SKM-1 treated with dmso at 0.1 percent for 144 hours (cell line): ENCODE results near the gene INSYN1.
"Not testable (repeated sequence)": the region's sequence is repeated elsewhere in the genome, so short reads cannot be mapped to it uniquely, and the experiment has no call there.

Experiments used
- DNase-seq: peaks from one replicate; lab custom pipeline; 2025; ENCODE audit not compliant: unreplicated experiment; lab: John Stamatoyannopoulos, UW

INSYN1 gene

GRCh38 chr15:73749971-73750370 is 3.2 kb downstream of the INSYN1 start:
- DNase-seq, result no peak

GRCh38 chr15:73749533-73749932 is 3.6 kb downstream of the INSYN1 start:
- no peak for DNase-seq

DNA sequence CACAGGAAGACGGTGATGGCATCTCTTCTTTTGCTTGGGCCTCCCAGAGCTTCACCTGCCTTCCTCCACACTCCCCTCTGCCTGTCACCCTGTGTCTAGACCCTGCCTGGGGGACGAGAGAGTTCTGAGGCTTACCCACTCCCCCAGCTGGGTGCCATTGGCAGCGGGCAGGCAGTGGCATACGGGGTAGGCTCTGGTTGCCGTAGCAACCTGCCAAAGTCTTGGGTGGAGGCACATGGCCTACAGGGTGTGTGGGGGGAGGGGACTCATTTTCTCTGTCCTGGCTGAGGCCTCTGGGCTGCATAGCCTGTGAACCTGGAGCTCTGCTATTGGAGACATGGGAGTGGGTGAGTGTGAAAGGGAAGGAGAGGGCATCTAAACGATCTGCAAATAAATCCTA is 4.4 kb downstream of the INSYN1 start:
- DNase-seq, result no peak

DNA sequence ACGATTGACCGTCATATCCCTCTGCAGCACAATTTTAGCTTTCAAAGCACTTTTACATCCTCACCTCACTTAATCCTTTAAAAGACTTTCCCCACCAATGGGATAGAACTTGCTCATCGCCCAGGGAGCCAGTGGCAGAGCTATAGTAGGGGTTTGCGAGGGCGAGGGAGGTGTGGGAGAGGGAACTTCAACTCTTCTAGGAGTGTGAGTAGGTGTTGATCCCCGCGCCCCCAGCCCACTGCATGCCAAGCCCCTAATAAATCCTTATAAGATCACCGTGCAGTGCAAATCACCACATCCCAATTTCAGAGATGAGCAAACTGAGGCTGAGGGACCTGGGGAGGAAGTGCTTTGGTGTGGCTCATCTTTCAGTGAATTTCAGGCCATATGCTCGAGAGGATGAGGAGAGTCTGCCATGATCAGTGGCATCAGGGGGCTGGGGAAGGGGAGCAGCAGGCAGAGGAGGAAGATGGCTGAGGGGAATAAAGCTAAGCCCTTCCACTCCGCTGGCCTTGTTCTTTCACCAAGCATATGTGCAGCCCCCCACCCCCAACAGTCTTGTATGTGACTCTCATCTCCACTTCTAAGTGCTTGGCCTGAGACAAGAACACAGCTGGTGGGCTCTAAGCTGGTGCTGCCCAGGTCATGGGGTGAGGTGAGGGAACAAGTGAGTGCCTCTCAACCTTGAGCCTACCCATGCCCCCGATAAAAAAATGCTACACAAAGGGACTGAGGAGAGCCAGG is 5.1 kb downstream of the INSYN1 start:
- DNase-seq, result no peak

DNA sequence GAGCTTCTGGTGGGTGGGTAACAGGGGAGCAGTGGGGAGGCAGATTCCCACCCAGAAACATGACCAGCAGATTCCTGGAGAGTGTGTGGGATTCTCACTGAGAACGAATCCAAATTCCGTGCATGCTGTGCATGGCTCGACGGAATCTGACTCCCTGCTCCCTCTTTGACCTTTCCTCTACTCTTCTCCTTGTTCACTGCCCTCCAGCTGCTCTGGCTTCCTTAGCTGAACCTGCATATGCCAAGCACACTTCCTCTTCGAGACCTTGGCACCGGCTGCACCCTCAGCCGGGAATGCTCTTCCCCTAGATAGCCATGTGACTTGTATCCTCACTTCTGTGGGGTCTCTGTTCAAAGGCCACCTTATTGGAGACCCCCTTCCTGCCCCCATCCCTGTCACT is 6.3 kb downstream of the INSYN1 start:
- DNase-seq, result no peak

DNA sequence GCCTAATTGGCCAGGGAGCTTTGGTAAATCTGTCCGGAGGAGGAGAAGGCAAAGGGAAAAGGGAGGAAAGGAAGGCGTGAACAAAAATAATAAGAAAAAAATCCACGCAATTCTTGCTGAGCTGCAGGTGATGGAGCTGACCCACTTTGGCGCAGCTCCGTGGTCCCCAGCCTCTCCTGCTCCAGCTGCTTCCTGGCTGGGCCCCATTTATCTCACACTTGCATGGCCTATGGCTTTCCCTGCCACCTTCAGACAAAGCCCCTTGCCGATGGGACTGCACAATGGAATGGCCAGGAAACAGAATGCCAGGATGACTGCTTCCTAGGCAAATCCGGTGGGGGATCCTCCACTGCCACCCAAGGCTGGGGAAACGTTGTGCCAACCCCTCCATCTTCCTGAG is 6.9 kb downstream of the INSYN1 start:
- no peak for DNase-seq

- DNase-seq, result no peak
These were observed 8.1 kb downstream of the INSYN1 start for GRCh38 chr15:73745073-73745472.

DNA sequence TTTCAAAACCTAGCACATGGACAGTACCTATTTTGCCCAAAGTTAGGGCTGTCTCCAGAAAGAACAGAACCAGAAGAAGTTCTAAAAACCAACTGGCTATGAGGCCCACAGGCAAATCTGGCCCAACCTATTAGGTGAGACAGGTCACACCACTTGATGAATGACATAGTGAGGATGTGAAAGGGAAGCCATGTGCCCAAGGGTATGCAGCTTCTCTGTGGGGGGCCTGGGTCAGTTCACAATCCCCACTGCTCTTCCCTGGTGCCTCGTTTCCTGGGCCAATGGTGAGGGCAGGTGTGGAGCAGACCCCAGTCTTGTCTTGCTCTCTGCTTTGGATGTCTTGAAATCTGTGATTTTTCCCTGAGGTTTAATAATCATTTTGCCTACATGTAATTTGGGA is 8.9 kb downstream of the INSYN1 start:
- DNase-seq, result no peak

DNA sequence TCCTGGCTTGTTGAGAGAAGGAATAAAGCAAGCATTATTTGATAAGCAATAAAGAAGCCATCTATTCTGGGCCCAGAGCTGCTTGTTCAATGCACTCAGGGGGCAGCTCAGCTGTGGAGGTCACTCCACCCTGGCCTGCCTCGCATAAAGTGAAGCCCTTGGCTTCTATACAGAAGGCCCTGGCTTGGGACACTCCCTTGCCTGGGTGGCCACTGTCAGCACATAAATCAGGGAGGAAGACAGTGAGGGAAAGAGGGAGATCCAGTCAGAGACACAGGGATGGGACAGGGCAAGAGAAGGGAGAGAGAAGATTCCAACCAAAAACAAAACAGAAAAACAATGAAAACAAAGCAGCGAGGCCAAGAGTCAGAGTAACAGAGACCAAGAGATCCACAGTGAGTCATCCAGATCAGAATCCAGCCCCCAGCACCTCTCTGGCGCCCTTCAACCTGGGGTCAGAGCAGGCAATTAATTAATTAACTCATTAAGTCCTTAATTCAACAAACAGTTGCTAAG is 11.8 kb downstream of the INSYN1 start:
- DNase-seq, result no peak

- no peak for DNase-seq
These were observed 12.8 kb downstream of the INSYN1 start for GRCh38 chr15:73740152-73741048.

DNA sequence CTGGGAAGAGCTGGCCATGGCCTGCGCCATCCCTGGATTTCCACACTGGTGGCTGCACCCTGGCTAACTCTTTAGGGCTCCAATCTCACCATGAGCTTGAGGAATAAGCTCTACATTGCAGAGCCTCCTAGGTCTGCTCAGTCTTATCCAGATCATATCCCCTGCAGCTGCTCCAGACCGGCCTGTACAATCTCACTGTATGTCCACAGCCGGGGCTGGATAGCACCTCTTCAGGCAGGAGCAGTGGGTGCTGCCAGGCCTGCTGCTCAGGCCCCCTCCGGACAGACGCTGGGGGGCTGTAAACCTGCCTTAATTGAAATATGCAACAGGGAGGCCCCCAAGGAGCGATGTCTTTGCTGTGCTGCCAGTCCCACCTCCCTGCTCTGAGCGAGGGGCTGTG is 15.6 kb downstream of the INSYN1 start:
- no peak for DNase-seq

DNA sequence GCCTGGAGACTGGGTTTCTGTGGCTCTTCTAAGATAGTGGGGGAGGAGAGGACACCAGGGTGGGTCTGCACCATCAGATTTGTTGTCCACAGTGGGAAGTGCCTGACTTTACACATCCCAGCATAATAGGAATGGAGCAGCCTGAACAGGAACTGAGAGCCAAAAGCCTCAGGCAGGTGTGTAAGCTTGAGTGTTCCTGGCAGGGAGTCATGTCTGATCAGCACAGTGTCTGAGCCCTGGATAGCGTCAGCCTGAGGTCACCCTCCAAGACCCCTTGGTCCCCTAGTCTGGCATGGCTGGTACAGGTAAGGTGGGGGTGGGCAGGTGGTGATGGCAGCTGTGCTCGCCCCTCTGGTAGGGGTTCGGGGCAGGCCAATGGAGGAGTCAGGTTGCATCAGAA is 20.2 kb downstream of the INSYN1 start:
- DNase-seq, result no peak

DNA sequence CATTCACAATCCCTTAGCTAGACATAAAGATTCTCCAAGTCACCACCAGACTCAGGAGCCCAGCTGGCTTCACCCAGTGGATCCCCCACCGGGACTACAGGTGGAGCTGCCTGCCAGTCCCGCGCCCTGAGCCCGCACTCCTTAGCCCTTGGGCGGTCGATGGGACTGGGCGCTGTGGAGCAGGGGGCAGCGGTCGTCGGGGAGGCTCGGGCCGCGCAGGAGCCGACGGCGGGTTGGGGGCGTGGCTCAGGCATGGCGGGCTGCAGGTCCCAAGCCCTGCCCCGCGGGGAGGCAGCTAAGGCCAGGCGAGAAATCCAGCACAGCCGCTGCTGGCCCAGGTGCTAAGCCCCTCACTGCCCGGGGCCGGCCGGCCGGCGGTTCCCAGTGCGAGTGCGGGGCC is 21.1 kb downstream of the INSYN1 start:
- not testable (repeated sequence) for DNase-seq

GRCh38 chr15:73727330-73727976 is 25.7 kb downstream of the INSYN1 start:
- no peak for DNase-seq

GRCh38 chr15:73724212-73724611 is 28.9 kb downstream of the INSYN1 start:
- DNase-seq, result no peak

DNA sequence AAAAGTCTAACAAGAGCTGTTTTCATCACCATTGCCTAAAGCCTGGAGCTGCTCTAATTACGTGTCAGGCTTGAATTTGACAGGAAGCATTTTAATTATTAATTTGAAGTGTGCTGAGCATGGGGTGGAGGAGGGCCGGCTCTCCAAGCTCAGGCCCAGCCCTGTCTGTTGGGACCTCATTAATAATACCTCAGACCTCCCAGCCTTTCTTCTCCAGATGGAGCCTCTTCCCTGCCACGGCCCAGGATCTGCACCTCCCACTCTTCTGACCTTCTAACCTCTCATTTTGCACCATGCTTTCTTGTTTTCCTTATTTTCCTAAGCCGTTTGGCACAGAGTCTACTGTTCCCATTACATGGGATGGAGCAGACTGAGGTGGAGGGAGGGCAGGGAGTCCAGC is 30.0 kb downstream of the INSYN1 start:
- DNase-seq, result no peak

GRCh38 chr15:73722425-73722824 is 30.7 kb downstream of the INSYN1 start:
- no peak for DNase-seq

GRCh38 chr15:73718694-73719093 is 34.5 kb downstream of the INSYN1 start:
- DNase-seq, result no peak

- DNase-seq, result no peak
These were observed 35.3 kb downstream of the INSYN1 start for GRCh38 chr15:73717802-73718201.

DNA sequence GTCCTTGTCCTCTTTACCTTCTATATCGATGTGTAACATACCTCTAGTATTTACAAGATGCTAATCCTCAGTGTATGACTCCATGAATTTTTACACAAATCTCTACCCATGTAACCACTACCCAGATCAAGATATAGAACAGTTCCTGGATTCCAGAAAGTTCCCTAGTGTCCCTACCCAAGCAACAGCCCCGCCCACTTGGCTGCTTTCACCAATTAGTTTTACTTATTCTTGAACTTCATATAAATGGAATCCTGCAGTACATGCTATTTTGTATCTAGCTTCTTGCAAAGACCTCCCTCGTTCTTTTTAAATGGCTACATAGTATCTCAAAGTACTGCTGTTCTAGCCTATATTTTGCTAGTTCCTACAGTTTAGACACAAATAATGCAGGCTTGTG is 35.9 kb downstream of the INSYN1 start:
- DNase-seq, result no peak

- DNase-seq, result no peak
These were observed 36.7 kb downstream of the INSYN1 start for GRCh38 chr15:73716417-73716816.

DNA sequence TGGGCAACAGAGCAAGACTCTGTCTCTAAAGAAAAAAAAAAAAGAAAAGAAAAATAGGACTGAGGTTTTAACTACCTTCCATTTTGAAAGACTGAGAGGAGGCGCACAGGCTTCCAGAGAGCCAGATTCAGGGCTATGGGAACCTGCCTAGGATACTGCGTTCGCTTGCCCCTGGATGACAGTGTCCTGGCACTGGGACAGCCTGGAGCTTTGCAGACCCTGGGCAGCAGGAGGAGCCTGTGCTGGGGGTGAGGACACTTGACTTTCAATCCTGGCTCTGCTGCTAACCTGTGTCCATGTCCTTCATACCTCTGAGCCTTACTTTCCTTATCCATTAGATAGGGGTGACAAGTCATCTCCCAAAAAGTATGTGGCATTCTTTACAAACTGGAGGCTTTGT is 37.7 kb downstream of the INSYN1 start:
- no peak for DNase-seq
